ENCODE results near the gene LRRC73. TPM values are rescaled to one million over a fixed set of nuclear protein-coding genes. Genes with fewer than 3 reads are reported as not detected.
"Not testable (repeated sequence)": the region's sequence is repeated elsewhere in the genome, so short reads cannot be mapped to it uniquely, and the experiment has no call there.

The LRRC73 gene
- total RNA-seq, 4 donors from 2014 or later: not detected

DNA sequence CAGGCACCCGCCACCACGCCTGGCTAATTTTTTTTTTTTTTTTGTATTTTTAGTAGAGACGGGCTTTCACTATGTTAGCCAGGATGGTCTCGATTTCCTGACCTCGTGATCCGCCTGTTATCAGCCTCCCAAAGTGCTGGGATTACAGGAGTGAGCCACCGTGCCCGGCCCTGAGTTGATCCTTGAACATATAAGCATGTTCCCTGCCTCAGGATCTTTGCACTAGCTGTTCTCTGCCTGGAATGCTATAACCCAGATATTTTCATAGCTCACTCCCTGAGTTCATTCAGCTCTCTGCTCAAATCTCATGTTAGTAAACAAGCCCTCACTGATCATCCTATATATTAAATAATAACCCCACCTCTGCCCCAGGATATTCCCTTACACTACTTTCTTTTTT is 45.8 kb downstream of the LRRC73 start:
- no peak overlapping the region for H3K4me3 ChIP-seq
- TF ChIP-seq, protein P1, sequence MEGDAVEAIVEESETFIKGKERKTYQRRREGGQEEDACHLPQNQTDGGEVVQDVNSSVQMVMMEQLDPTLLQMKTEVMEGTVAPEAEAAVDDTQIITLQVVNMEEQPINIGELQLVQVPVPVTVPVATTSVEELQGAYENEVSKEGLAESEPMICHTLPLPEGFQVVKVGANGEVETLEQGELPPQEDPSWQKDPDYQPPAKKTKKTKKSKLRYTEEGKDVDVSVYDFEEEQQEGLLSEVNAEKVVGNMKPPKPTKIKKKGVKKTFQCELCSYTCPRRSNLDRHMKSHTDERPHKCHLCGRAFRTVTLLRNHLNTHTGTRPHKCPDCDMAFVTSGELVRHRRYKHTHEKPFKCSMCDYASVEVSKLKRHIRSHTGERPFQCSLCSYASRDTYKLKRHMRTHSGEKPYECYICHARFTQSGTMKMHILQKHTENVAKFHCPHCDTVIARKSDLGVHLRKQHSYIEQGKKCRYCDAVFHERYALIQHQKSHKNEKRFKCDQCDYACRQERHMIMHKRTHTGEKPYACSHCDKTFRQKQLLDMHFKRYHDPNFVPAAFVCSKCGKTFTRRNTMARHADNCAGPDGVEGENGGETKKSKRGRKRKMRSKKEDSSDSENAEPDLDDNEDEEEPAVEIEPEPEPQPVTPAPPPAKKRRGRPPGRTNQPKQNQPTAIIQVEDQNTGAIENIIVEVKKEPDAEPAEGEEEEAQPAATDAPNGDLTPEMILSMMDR (IDR thresholded peaks at IDR 0.05 in 4 of 5, conservative IDR thresholded peaks at IDR 0.05 in 1 of 5): no peak
- TF ChIP-seq POLR2A (IDR thresholded peaks at IDR 0.05): no peak
- H3K27me3 ChIP-seq: peaks cover 3 to 12% (median 6%) of the 10 kb centered on the region in 3 donors
- DNase-seq (no peak), ATAC-seq (no peak)
- no peak overlapping the region for H3K27ac ChIP-seq
- intact Hi-C loops (cut with DNase I; ENCODE audit: low total_unique reads): no loop called here
- in situ Hi-C loops (cut with MboI; ENCODE audit: low sequenced_read_pairs in 4 of 4): loop anchor here in 2 of 4 donors (5.0 kb wide), 1 partner anchor 38 kb away; no protein-coding TSS in a partner anchor
- H3K36me3 ChIP-seq: no peaks in the 10 kb centered on the region
- no peaks in the 10 kb centered on the region for H3K9me3 ChIP-seq
- no peaks in the 10 kb centered on the region for H3K4me1 ChIP-seq

- in situ Hi-C loops (cut with MboI; ENCODE audit: low sequenced_read_pairs in 4 of 4): loop anchor here in 2 of 4 donors (5.0 kb wide), 1 partner anchor 40 kb away; no protein-coding TSS in a partner anchor
Observed at GRCh38 chr6:43461936-43462335, 48.2 kb downstream of the LRRC73 start.

DNA sequence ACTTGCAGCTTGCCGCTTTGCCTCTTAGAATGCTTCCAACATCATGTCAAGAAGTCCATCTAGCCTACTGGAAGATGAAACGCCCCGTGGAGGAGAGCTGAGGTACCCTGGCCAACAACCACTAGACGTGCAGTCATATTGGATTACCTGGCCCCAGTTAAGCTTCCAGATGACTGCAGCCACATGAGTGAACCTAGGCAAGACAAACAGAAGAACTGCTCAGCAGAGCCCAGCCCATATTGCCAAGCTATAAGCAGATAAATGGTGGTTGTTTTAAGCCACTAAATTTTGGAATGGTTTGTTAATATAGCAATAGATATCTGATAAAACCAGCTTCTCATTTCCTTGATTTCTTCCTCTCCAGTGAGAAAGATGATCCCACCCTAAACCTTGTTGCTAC is 50.1 kb downstream of the LRRC73 start:
- TF ChIP-seq, protein P1 (IDR thresholded peaks at IDR 0.05 in 4 of 5, conservative IDR thresholded peaks at IDR 0.05 in 1 of 5): no peak
- TF ChIP-seq POLR2A (IDR thresholded peaks at IDR 0.05): no peak

More at GRCh38 chr6:43461936-43462335, 48.2 kb downstream of the LRRC73 start:
- DNase-seq (no peak), ATAC-seq (no peak)
- TF ChIP-seq, protein P1 (IDR thresholded peaks at IDR 0.05 in 4 of 5, conservative IDR thresholded peaks at IDR 0.05 in 1 of 5): no peak
- TF ChIP-seq POLR2A (IDR thresholded peaks at IDR 0.05): no peak
- H3K4me3 ChIP-seq: no peak overlapping the region
- peaks cover 15 to 34% (median 20%) of the 10 kb centered on the region in 3 donors for H3K27me3 ChIP-seq
- H3K9me3 ChIP-seq: no peaks in the 10 kb centered on the region
- H3K27ac ChIP-seq: no peak overlapping the region
- no peaks in the 10 kb centered on the region for H3K36me3 ChIP-seq
- no peaks in the 10 kb centered on the region for H3K4me1 ChIP-seq
- intact Hi-C loops (cut with DNase I; ENCODE audit: low total_unique reads): no loop called here

DNA sequence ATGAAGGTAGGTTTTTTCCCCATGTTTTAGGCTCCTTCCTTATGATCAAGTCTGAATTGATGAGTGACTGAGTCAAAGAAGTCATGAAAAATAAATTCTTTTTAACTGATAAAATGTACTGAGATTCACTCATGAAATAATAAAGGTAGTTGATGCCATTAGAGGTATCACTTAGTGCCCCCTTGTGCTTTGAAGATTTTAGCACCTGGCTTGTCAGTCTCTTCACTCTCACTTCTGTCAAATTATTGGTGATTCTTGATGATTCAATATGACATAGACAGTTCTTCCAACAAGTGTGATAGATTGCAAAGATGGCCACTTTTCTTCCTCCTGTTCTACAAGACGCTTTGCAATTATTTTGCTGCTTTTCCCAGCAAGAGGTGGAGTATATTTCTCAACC is 50.6 kb downstream of the LRRC73 start:
- no peak for ATAC-seq
- H3K27ac ChIP-seq: no peak overlapping the region
- peaks cover 28 to 55% (median 34%) of the 10 kb centered on the region in 3 donors for H3K27me3 ChIP-seq
- TF ChIP-seq POLR2A (IDR thresholded peaks at IDR 0.05): no peak
- TF ChIP-seq, protein P1 (IDR thresholded peaks at IDR 0.05 in 4 of 5, conservative IDR thresholded peaks at IDR 0.05 in 1 of 5): no peak
- no peak for DNase-seq
- no peak overlapping the region for H3K4me3 ChIP-seq
- peaks cover 3 to 6% of the 10 kb centered on the region in 2 donors for H3K4me1 ChIP-seq
- no peaks in the 10 kb centered on the region for H3K9me3 ChIP-seq
- intact Hi-C loops (cut with DNase I; ENCODE audit: low total_unique reads): no loop called here
- in situ Hi-C loops (cut with MboI; ENCODE audit: low sequenced_read_pairs in 4 of 4): loop anchor here in 2 of 4 donors (10.0 kb wide), 1 partner anchor 45 kb away; no protein-coding TSS in a partner anchor
- H3K36me3 ChIP-seq: no peaks in the 10 kb centered on the region

More for the DNA sequence above, 50.1 kb downstream of the LRRC73 start:
- Histone ChIP-seq H3K9me3 (no peaks in the 10 kb centered on the region), H3K27ac (no peak overlapping the region), H3K36me3 (no peaks in the 10 kb centered on the region), H3K4me1 (peaks cover under 1 to 3% of the 10 kb centered on the region in 2 donors), H3K4me3 (no peak overlapping the region), H3K27me3 (peaks cover 28 to 50% (median 29%) of the 10 kb centered on the region in 3 donors)
- DNase-seq (no peak), ATAC-seq (no peak)
- intact Hi-C loops (cut with DNase I; ENCODE audit: low total_unique reads): no loop called here
- in situ Hi-C loops (cut with MboI; ENCODE audit: low sequenced_read_pairs in 4 of 4): loop anchor here in 2 of 4 donors (5.0 kb wide), 1 partner anchor 42 kb away; no protein-coding TSS in a partner anchor

- H3K27ac ChIP-seq; H3K4me3 ChIP-seq; H3K4me1 ChIP-seq; ATAC-seq; DNase-seq; intact Hi-C loops (cut with DNase I; ENCODE audit: low total_unique reads); H3K9me3 ChIP-seq; H3K36me3 ChIP-seq: not testable (repeated sequence)
- in situ Hi-C loops (cut with MboI; ENCODE audit: low sequenced_read_pairs in 4 of 4): loop anchor here in 2 of 4 donors (10.0 kb wide), 1 partner anchor 47 kb away; no protein-coding TSS in a partner anchor
- peaks cover 28 to 55% (median 34%) of the 10 kb centered on the region in 3 donors for H3K27me3 ChIP-seq
Observed at GRCh38 chr6:43458154-43458553, 52.0 kb downstream of the LRRC73 start.

Measured in gastrocnemius medialis (tissue), 4 donors.